Ascending aorta (tissue), 2 donors: Measurements from ENCODE around the gene MORF4L1. TPM values are rescaled to one million over a fixed set of nuclear protein-coding genes. Genes with fewer than 3 reads are reported as not detected.

ENCODE experiments used
- DNase-seq, 2 donors: peaks; one replicate each; pipeline ENCODE4 v3.0.0-alpha.2; 2019; ENCODE audit warnings: low spot score in 2 of 2
- H3K27ac ChIP-seq, 2 donors: fragments of 200-600 bp; sonication (generic); one replicate each; pipeline ENCODE4 v1.5.1; 2016 to 2017; ENCODE audit warnings: mild to moderate bottlenecking in 1 of 2
- H3K27me3 ChIP-seq: fragments of 200-600 bp; sonication (generic); one replicate; pipeline ENCODE4 v1.5.1; 2017
- H3K36me3 ChIP-seq, 2 donors: fragments of 200-600 bp; sonication (generic); one replicate each; pipeline ENCODE4 v1.5.1; 2016
- H3K4me1 ChIP-seq, 2 donors: fragments of 200-600 bp; sonication (generic); one replicate each; pipeline ENCODE4 v1.5.1; 2016 to 2017; ENCODE audit warnings: mild to moderate bottlenecking in 1 of 2
- H3K4me3 ChIP-seq, 2 donors: fragments of 200-600 bp; sonication (generic); one replicate each; pipeline ENCODE4 v1.5.1; 2016 to 2017; ENCODE audit warnings: mild to moderate bottlenecking in 1 of 2
- H3K9me3 ChIP-seq, 2 donors: fragments of 200-600 bp; sonication (generic); one replicate each; pipeline ENCODE4 v1.5.1; 2016
- CTCF ChIP-seq, 3 experiments: fragments of 200-600 bp in 2 of 3; fragments of 450-650 bp in 1 of 3; sonication (generic) in 2 of 3; IDR thresholded peaks; one replicate each; pipeline ENCODE4 v1.5.1; 2016 to 2019; ENCODE audit warnings: antibody characterized with exemption in 3 of 3, mild to moderate bottlenecking in 1 of 3, moderate library complexity in 1 of 3
- intact Hi-C: fragments of 100-400 bp; cut with DNase I; formaldehyde crosslinking; loops from one replicate; pipeline ENCODE4 v1.15.1; 2023
- total RNA-seq: library from RNA; depleted of rRNA; stranded (reverse); fragments of >200 nt; gene quantifications from one replicate; pipeline ENCODE4 v1.1.0, GENCODE V29; 2016

Gene MORF4L1
- total RNA-seq: 108 TPM

GRCh38 chr15:78872155-78872971, at the start of gene MORF4L1:
TSS of gene MORF4L1 (plus strand) at chr15:78872890. CDS start at chr15:78873018, 128 bp downstream.
- DNase-seq: peak; percentile 95 to 99
- intact Hi-C loops: loop anchor here (1.0 to 2.0 kb wide), 2 partner anchors 12 to 116 kb away; no protein-coding TSS in a partner anchor
- Histone ChIP-seq H3K9me3 (no peaks in the 10 kb centered on the region), H3K4me1 (peaks cover 2 to 11% of the 10 kb centered on the region in 2 donors), H3K36me3 (no peaks in the 10 kb centered on the region), H3K27me3 (no peaks in the 10 kb centered on the region), H3K4me3 (peak within 1 kb of the TSS; percentile 98 to 99), H3K27ac (peak within 1 kb of the TSS; percentile 100)
- TF ChIP-seq CTCF (IDR thresholded peaks at IDR 0.05): no peak

DNA sequence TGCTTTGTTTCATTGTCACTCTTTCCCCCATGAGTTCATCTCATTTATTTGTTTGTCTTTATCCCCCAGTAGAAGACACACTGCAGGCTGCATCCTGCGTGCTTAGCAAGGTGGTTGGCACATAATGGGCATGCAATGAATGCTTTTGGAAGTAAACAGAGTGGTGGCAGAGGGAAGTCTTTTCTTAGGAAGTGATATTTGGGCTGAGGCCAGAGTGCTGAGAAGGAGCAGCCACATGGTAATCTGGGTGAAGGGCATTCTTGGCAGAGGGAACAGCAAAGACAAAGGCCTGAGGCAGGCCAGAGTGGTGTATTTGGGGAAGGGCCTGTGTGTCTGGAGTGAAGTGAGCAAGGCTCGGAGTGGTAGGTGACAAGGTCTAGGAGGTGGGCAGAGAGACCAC, 43.8 kb upstream of the MORF4L1 start:
- intact Hi-C loops: no loop called here
- H3K9me3 ChIP-seq: no peaks in the 10 kb centered on the region
- no peak for DNase-seq
- no peaks in the 10 kb centered on the region for H3K36me3 ChIP-seq
- H3K4me3 ChIP-seq: no peak overlapping the region
- no peak overlapping the region for H3K27ac ChIP-seq
- TF ChIP-seq CTCF (IDR thresholded peaks at IDR 0.05): no peak
- H3K27me3 ChIP-seq: no peaks in the 10 kb centered on the region
- H3K4me1 ChIP-seq: no peaks in the 10 kb centered on the region

DNA sequence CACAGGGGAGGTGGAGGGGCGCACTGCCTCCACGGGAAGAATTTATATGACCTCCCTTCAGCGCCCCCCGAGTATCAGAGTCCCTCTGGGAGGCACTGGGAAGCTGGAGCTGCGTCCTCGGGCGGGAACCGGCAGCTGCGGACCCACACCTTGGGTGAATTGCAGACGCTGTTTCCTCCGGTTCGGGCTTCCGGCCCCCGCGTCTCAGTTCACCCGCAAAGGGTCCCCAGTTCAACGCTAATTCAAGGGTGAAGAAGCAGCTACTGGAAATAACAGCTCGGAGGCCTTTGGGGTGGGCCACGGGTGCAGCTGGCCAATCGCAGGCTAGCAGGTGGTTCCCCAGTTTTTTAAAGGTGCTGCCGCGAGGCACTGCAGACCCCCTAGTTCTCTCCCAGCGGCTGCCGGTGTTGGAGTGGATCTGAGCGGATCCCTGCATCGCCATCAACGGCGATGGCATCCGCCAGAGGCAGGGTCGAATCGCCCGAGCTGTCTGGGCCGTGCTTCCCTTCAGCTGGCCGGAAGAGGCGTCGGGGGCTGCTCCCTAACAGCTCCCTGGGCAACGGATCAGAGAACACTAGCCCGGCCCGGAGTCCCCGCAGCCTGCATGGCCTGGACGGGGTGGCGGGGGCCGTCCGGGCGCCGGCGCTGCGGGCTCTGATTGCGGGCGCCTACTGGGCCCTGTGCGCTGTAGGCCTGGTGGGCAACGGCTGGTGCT, 42.0 kb upstream of the MORF4L1 start:
- Histone ChIP-seq H3K27ac (no peak overlapping the region), H3K4me3 (no peak overlapping the region), H3K27me3 (no peaks in the 10 kb centered on the region), H3K36me3 (no peaks in the 10 kb centered on the region), H3K4me1 (no peaks in the 10 kb centered on the region), H3K9me3 (no peaks in the 10 kb centered on the region)
- no peak for TF ChIP-seq CTCF (IDR thresholded peaks at IDR 0.05)
- DNase-seq: no peak
- intact Hi-C loops: no loop called here

GRCh38 chr15:78831229-78832207, 41.2 kb upstream of the MORF4L1 start:
- no peak for TF ChIP-seq CTCF (IDR thresholded peaks at IDR 0.05)
- Histone ChIP-seq H3K4me1 (no peaks in the 10 kb centered on the region), H3K4me3 (no peak overlapping the region), H3K9me3 (no peaks in the 10 kb centered on the region), H3K27me3 (no peaks in the 10 kb centered on the region), H3K27ac (no peak overlapping the region), H3K36me3 (no peaks in the 10 kb centered on the region)
- intact Hi-C loops: no loop called here
- DNase-seq: no peak

GRCh38 chr15:78836333-78836732, 36.4 kb upstream of the MORF4L1 start:
- no peak for TF ChIP-seq CTCF (IDR thresholded peaks at IDR 0.05)
- no peaks in the 10 kb centered on the region for H3K9me3 ChIP-seq
- no peaks in the 10 kb centered on the region for H3K27me3 ChIP-seq
- H3K36me3 ChIP-seq: no peaks in the 10 kb centered on the region
- peaks cover 0 to 14% of the 10 kb centered on the region in 2 donors for H3K4me1 ChIP-seq
- intact Hi-C loops: no loop called here
- H3K4me3 ChIP-seq: no peak overlapping the region
- no peak overlapping the region for H3K27ac ChIP-seq
- DNase-seq: no peak
